Measurements from ENCODE around the gene PPP1R16B. TPM values are rescaled to one million over a fixed set of nuclear protein-coding genes. Genes with fewer than 3 reads are reported as not detected.

The PPP1R16B gene
- total RNA-seq, 4 donors from 2014 or later, result 6.3 to 14.4 (median 9.0) TPM

GRCh38 chr20:38920411-38920810 is 114.9 kb downstream of the PPP1R16B start:
- no peak overlapping the region for H3K27ac ChIP-seq
- no peaks in the 10 kb centered on the region for H3K9me3 ChIP-seq
- no peaks in the 10 kb centered on the region for H3K4me1 ChIP-seq
- 77 to 80% methylated on average over 2 of the region's 3 CpGs for WGBS, 2 donors
- no peak overlapping the region for H3K4me3 ChIP-seq (replicated peaks in 1 of 3)
- H3K36me3 ChIP-seq, result no peaks in the 10 kb centered on the region
- intact Hi-C loops (cut with DNase I), result no loop called here
- H3K27me3 ChIP-seq, result no peaks in the 10 kb centered on the region
- DNase-seq, result no peak
- no peak for TF ChIP-seq POLR2A (IDR thresholded peaks at IDR 0.05)
- TF ChIP-seq, protein P1, sequence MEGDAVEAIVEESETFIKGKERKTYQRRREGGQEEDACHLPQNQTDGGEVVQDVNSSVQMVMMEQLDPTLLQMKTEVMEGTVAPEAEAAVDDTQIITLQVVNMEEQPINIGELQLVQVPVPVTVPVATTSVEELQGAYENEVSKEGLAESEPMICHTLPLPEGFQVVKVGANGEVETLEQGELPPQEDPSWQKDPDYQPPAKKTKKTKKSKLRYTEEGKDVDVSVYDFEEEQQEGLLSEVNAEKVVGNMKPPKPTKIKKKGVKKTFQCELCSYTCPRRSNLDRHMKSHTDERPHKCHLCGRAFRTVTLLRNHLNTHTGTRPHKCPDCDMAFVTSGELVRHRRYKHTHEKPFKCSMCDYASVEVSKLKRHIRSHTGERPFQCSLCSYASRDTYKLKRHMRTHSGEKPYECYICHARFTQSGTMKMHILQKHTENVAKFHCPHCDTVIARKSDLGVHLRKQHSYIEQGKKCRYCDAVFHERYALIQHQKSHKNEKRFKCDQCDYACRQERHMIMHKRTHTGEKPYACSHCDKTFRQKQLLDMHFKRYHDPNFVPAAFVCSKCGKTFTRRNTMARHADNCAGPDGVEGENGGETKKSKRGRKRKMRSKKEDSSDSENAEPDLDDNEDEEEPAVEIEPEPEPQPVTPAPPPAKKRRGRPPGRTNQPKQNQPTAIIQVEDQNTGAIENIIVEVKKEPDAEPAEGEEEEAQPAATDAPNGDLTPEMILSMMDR (IDR thresholded peaks at IDR 0.05), result no peak

GRCh38 chr20:38920851-38921250 is 115.4 kb downstream of the PPP1R16B start:
- Histone ChIP-seq H3K4me1 (peaks cover 0 to under 1% of the 10 kb centered on the region in 2 donors), H3K9me3 (no peaks in the 10 kb centered on the region), H3K36me3 (no peaks in the 10 kb centered on the region), H3K27ac (no peak overlapping the region), H3K4me3 (replicated peaks in 1 of 3) (no peak overlapping the region), H3K27me3 (no peaks in the 10 kb centered on the region)
- no peak for TF ChIP-seq POLR2A (IDR thresholded peaks at IDR 0.05)
- TF ChIP-seq, protein P1 (IDR thresholded peaks at IDR 0.05), result no peak
- WGBS, 2 donors, result 82 to 89% methylated on average over 9 of the region's 9 CpGs
- no peak for DNase-seq
- intact Hi-C loops (cut with DNase I), result no loop called here

DNA sequence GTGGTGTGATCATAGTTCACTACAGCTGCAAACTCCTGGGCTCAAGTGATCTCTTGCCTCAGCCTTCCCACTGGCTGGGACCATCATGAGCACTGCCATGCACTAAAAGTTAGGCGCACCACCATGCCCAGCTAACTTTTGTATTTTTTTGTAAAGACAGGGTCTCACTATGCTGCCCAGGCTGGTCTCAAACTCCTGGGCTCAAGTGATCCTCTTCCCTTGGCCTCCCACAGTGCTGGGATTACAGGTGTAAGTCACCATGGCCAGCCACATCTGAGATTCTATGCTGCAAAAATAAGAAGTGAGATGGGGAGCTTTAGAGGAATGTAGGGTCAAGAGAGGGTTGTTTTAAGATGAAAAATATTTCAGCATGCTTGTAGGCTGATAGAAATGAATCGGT is 119.2 kb downstream of the PPP1R16B start:
- H3K9me3 ChIP-seq, result no peaks in the 10 kb centered on the region
- no peak for TF ChIP-seq POLR2A (IDR thresholded peaks at IDR 0.05)
- TF ChIP-seq, protein P1 (IDR thresholded peaks at IDR 0.05), result no peak
- no peak for DNase-seq
- intact Hi-C loops (cut with DNase I), result loop anchor here (5.0 kb wide), 1 partner anchor 123 kb away; no protein-coding TSS in a partner anchor
- no peak overlapping the region for H3K4me3 ChIP-seq (replicated peaks in 1 of 3)
- peaks cover 7 to 13% of the 10 kb centered on the region in 2 donors for H3K4me1 ChIP-seq
- no peak overlapping the region for H3K27ac ChIP-seq
- no peaks in the 10 kb centered on the region for H3K27me3 ChIP-seq
- WGBS, 2 donors, result 92 to 95% methylated on average over 2 of the region's 2 CpGs
- H3K36me3 ChIP-seq, result no peaks in the 10 kb centered on the region

GRCh38 chr20:38926142-38926933 is 120.8 kb downstream of the PPP1R16B start, which contains the start of gene FAM83D:
FAM83D (plus strand) TSS chr20:38926417; CDS start chr20:38926443, 26 bp downstream.
- H3K27me3 ChIP-seq, result no peaks in the 10 kb centered on the region
- no peaks in the 10 kb centered on the region for H3K36me3 ChIP-seq
- H3K9me3 ChIP-seq, result no peaks in the 10 kb centered on the region
- WGBS, 2 donors, result 0 to 1% methylated on average over 7 to 31 of the region's 95 CpGs
- peaks cover 7 to 13% of the 10 kb centered on the region in 2 donors for H3K4me1 ChIP-seq
- H3K4me3 ChIP-seq (replicated peaks in 1 of 3), result peak within 1 kb of the TSS in 2 of 3 donors; percentile 29 to 51
- TF ChIP-seq POLR2A (IDR thresholded peaks at IDR 0.05), result peak in 1 of 2 donors; percentile 72
- TF ChIP-seq, protein P1 (IDR thresholded peaks at IDR 0.05), result peak in 1 of 6 experiments; percentile 50
- peak; percentile 88 to 93 for DNase-seq
- no peak within 1 kb of the TSS for H3K27ac ChIP-seq
- intact Hi-C loops (cut with DNase I), result loop anchor here (5.0 kb wide), 1 partner anchor 121 kb away; no protein-coding TSS in a partner anchor
